Tibial nerve (tissue), 4 donors: ENCODE results near the gene CTRB1. TPM values are rescaled to one million over a fixed set of nuclear protein-coding genes. Genes with fewer than 3 reads are reported as not detected.

Source experiments
- DNase-seq, 2 donors: peaks; one replicate each; pipeline ENCODE4 v3.0.0-alpha.2; 2019; ENCODE audit warnings: low spot score in 2 of 2
- H3K27ac ChIP-seq, 4 donors: fragments of 200-600 bp; sonication (generic) in 3 of 4; one replicate each; pipeline ENCODE4 v1.5.1; 2017 to 2019; ENCODE audit warnings: mild to moderate bottlenecking in 1 of 4
- H3K27me3 ChIP-seq, 2 donors: fragments of 200-600 bp; sonication (generic) in 1 of 2; one replicate each; pipeline versions ENCODE4 v1.5.1 to v1.6.0; 2017 to 2019
- H3K36me3 ChIP-seq, 3 donors: fragments of 200-600 bp; sonication (generic); one replicate each; pipeline ENCODE4 v1.5.1; 2018 to 2019
- H3K4me1 ChIP-seq, 4 donors: fragments of 200-600 bp; sonication (generic) in 3 of 4; one replicate each; pipeline ENCODE4 v1.5.1; 2017 to 2019
- H3K4me3 ChIP-seq, 4 donors: fragments of 200-600 bp; sonication (generic) in 3 of 4; one replicate each; pipeline ENCODE4 v1.5.1; 2017 to 2019; ENCODE audit warnings: mild to moderate bottlenecking in 1 of 4, moderate library complexity in 1 of 4
- H3K9me3 ChIP-seq, 4 donors: fragments of 200-600 bp; sonication (generic) in 3 of 4; one replicate each; pipeline ENCODE4 v1.5.1; 2017 to 2019
- CTCF ChIP-seq, 5 experiments: fragments of 200-600 bp in 3 of 5; fragments of 450-650 bp in 2 of 5; sonication (generic) in 3 of 5; IDR thresholded peaks; one replicate each; pipeline ENCODE4 v1.5.1; 2016 to 2019; ENCODE audit warnings: antibody characterized with exemption in 5 of 5, mild to moderate bottlenecking in 3 of 5, moderate library complexity in 2 of 5
- EP300 ChIP-seq, 2 donors: sonication (generic); formaldehyde crosslinking; IDR thresholded peaks; one replicate each; pipeline ENCODE4 v1.6.1; 2017; ENCODE audit warnings: antibody characterized with exemption in 2 of 2, mild to moderate bottlenecking in 1 of 2
- POLR2A ChIP-seq, 2 donors: fragments of 450-650 bp; IDR thresholded peaks; one replicate each; pipeline ENCODE4 v1.6.1; 2017; ENCODE audit warnings: antibody characterized with exemption in 2 of 2, mild to moderate bottlenecking in 2 of 2, moderate library complexity in 2 of 2
- WGBS, 2 donors: methylation state at CpG; one replicate each; pipeline ENCODE4 v1.1.5; 2018; 5-methylcytosine and 5-hydroxymethylcytosine counted together
- total RNA-seq, 4 donors: library from RNA; depleted of rRNA; stranded (reverse); fragments of >200 nt; gene quantifications; one replicate each; pipeline ENCODE4 v1.1.0, GENCODE V29; 2016

CTRB1 gene
- total RNA-seq, 4 donors from 2014 or later = 0.59 to 24.3 (median 1.2) TPM

GRCh38 chr16:75179208-75179607, 39.6 kb upstream of the CTRB1 start:
- Histone ChIP-seq H3K4me3 (no peak overlapping the region), H3K27me3 (no peaks in the 10 kb centered on the region), H3K4me1 (no peaks in the 10 kb centered on the region), H3K36me3 (peaks cover 0 to 3% (median 0%) of the 10 kb centered on the region in 3 donors), H3K9me3 (peaks cover 0 to 47% (median 9%) of the 10 kb centered on the region in 4 donors), H3K27ac (no peak overlapping the region)
- WGBS, 2 donors = 94 to 95% methylated on average over 6 of the region's 6 CpGs
- TF ChIP-seq CTCF (IDR thresholded peaks at IDR 0.05) = no peak
- no peak for TF ChIP-seq POLR2A (IDR thresholded peaks at IDR 0.05)
- no peak for TF ChIP-seq EP300 (IDR thresholded peaks at IDR 0.05)
- DNase-seq = no peak

DNA sequence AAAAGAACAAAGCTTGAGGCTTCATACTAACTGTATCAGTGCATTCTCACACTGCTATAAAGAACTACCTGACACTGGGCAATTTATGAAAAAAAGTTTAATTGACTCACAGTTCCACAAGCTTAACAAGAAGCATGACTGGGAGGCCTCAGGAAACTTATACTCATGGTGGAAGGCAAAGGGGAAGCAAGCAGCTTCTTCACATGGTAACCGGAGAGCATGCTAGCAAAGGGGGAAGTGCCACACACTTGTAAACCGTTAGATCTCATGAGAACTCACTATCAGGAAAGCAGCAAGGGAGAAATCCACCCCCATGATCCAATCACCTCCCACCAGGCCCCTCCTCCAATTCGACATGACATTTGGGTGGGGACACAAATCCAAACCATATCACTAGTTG, 37.2 kb upstream of the CTRB1 start:
- peaks cover 0 to 25% (median 3%) of the 10 kb centered on the region in 4 donors for H3K9me3 ChIP-seq
- no peak for DNase-seq
- no peak for TF ChIP-seq CTCF (IDR thresholded peaks at IDR 0.05)
- TF ChIP-seq EP300 (IDR thresholded peaks at IDR 0.05) = no peak
- no peak for TF ChIP-seq POLR2A (IDR thresholded peaks at IDR 0.05)
- H3K4me1 ChIP-seq = no peaks in the 10 kb centered on the region
- 34 to 35% methylated on average over 3 of the region's 3 CpGs for WGBS, 2 donors
- no peak overlapping the region for H3K4me3 ChIP-seq
- no peaks in the 10 kb centered on the region for H3K27me3 ChIP-seq
- no peaks in the 10 kb centered on the region for H3K36me3 ChIP-seq
- no peak overlapping the region for H3K27ac ChIP-seq

- TF ChIP-seq CTCF (IDR thresholded peaks at IDR 0.05) (no peak), POLR2A (IDR thresholded peaks at IDR 0.05) (no peak)
- Histone ChIP-seq H3K4me1 (no peaks in the 10 kb centered on the region), H3K9me3 (peaks cover 0 to 14% (median 0%) of the 10 kb centered on the region in 4 donors), H3K27me3 (no peaks in the 10 kb centered on the region), H3K4me3 (no peak overlapping the region), H3K36me3 (no peaks in the 10 kb centered on the region), H3K27ac (no peak overlapping the region)
- WGBS, 2 donors = 74 to 84% methylated on average over 14 of the region's 14 CpGs
- DNase-seq = no peak
These were observed 29.8 kb upstream of the CTRB1 start for GRCh38 chr16:75188832-75189477.

- Histone ChIP-seq H3K27me3 (no peaks in the 10 kb centered on the region), H3K4me1 (no peaks in the 10 kb centered on the region), H3K27ac (no peak overlapping the region), H3K4me3 (no peak overlapping the region), H3K9me3 (peaks cover 0 to 14% (median 0%) of the 10 kb centered on the region in 4 donors), H3K36me3 (no peaks in the 10 kb centered on the region)
- DNase-seq = no peak
- TF ChIP-seq EP300 (IDR thresholded peaks at IDR 0.05) = no peak
- TF ChIP-seq POLR2A (IDR thresholded peaks at IDR 0.05) = no peak
- TF ChIP-seq CTCF (IDR thresholded peaks at IDR 0.05) = no peak
- WGBS, 2 donors = 69 to 77% methylated on average over 8 of the region's 8 CpGs
These were observed 29.0 kb upstream of the CTRB1 start for GRCh38 chr16:75189638-75190245.

GRCh38 chr16:75192606-75193264, 26.1 kb upstream of the CTRB1 start:
- H3K4me1 ChIP-seq = no peaks in the 10 kb centered on the region
- no peak overlapping the region for H3K27ac ChIP-seq
- WGBS, 2 donors = 94 to 95% methylated on average over 21 of the region's 21 CpGs
- DNase-seq = no peak
- H3K4me3 ChIP-seq = no peak overlapping the region
- H3K36me3 ChIP-seq = no peaks in the 10 kb centered on the region
- H3K9me3 ChIP-seq = peaks cover 0 to 2% (median 0%) of the 10 kb centered on the region in 4 donors
- H3K27me3 ChIP-seq = peaks cover 0 to 21% of the 10 kb centered on the region in 2 donors
- TF ChIP-seq POLR2A (IDR thresholded peaks at IDR 0.05) (no peak), EP300 (IDR thresholded peaks at IDR 0.05) (no peak), CTCF (IDR thresholded peaks at IDR 0.05) (no peak)
